ENCODE measurements around the gene ARHGEF1. TPM values are rescaled to one million over a fixed set of nuclear protein-coding genes. Genes with fewer than 3 reads are reported as not detected.

ARHGEF1 gene
- polyA plus RNA-seq, 3 donors, result 29.8 to 32.8 (median 30.4) TPM

DNA sequence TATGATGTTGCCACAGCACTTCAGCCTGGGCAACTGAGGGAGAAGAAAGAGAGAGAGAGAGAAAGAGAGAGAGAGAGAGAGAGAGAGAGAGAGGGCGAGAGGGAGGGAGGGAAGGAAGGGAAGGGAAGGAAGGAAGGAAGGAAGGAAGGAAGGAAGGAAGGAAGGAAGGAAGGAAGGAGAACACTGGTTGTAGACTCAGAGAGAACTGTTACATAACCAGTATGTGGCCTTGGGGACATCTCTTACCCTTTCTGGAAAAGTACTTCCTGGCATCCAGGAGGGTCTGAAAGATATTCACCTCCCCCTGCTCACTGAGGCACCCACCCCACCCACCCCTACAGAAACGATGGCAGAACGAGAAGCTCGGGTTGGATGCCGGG is 2.7 kb upstream of the ARHGEF1 start:
- DNase-seq (ENCODE audit: low read depth in 3 of 3, low spot score in 2 of 3), result no peak

DNA sequence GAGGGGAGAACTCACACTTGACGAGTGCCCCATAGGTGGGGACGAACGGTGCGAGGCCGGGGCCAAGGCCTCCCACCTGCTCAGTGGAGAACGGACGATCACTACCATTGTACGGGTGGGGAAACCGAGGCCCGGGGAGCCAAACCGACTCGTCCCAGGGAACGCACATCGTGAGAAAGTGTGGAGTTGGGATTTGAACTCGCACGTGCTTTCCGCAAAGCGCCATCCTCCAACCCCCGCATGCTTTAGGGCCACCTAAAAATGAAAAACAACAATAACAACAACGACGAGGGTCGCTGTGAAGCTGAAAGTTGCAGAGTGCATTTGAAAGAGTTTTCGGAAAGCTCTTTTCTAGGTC is 458 bp downstream of the ARHGEF1 start:
- no peak for DNase-seq (ENCODE audit: low read depth in 3 of 3, low spot score in 2 of 3)

DNA sequence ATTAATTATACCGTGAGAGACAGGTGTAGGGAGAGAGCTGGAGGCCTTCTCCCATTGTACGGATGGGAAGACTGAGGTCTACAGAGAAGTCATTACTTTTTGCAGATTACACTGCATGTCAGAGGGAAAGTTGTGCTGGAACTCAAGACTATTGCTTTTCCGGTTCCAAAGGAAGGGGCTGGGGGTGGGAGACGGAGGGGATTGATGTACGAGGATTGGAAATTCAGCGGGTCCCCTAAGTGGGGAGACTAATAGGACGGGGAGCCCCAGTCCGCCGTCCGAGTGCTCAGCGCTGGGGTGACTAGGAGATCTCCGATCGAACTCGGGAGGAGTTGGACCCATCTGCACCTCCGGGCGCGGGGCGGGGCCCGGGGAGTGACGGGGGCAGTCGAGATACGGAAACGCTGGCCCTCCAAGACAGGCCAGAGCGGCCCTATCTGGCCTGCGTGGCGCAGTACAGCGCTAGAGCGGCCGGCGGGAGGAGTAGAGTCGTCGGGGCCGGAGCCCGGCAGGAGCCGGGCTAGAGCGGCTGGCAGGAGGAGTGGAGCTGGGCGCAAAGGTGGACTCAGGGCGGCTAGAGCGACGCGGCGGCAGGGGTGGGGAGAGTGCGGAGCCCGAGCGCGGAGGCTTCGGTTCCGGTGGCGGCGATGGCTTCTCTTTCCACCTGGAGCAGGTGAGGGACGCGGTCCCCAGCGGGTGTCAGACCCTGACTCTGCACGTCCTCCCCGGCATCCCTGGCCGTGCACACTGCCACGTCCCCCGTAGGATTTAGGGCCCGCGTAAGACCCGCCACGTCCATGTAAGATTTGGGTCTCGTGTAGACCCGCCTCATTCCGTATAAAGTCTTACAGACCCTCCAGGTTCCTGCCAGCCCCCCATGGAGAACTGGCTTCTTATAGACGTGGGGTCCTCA is 1.1 kb downstream of the ARHGEF1 start:
- DNase-seq (ENCODE audit: low read depth in 3 of 3, low spot score in 2 of 3), result peak; percentile 74 to 86 (median 78)

DNA sequence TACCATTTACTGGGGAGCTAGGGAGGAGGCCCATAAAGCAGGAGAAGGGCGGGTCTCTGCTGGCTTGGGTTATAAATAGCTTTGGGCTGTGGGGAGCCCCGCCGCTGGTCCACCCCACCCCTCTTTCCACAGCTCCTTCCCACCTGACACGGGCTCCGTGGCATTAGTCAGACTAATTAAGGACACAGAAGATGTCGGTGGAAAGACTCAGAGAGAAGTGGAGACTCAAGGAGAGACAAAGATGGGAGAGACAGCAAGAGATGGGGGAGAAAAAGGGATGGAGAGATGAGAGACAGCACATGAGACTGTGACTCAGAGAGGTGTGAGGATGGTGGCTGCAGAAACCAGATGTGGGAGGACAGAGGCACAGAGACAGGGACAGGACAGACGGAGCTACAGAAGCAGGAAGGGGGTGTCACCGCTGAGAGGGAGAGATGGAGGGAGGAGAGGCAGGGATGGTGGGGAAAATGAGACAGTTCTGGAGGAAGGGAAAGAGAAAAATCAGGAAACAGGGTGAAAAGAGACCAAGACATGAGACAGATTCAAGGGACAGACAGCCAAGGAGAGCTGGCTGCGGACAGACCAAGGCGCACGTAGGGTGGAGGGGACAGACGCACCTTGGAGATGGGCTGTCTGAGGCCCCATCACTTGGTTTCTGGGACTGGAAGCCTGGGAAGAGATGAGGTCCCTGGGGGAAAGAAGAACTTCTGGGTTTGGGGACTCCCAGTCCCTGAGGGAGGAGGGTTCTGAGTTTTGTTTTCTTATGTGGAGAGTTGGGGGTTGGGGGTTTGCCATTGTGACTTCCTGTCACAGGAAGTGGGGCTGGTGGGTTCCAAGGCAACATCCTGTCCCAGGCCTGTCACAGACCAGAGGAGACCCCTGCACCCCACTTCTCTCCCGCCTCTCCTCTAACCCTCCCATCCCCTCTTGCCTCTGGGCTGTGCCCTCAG is 4.1 kb downstream of the ARHGEF1 start:
- no peak for DNase-seq (ENCODE audit: low read depth in 3 of 3, low spot score in 2 of 3)

DNA sequence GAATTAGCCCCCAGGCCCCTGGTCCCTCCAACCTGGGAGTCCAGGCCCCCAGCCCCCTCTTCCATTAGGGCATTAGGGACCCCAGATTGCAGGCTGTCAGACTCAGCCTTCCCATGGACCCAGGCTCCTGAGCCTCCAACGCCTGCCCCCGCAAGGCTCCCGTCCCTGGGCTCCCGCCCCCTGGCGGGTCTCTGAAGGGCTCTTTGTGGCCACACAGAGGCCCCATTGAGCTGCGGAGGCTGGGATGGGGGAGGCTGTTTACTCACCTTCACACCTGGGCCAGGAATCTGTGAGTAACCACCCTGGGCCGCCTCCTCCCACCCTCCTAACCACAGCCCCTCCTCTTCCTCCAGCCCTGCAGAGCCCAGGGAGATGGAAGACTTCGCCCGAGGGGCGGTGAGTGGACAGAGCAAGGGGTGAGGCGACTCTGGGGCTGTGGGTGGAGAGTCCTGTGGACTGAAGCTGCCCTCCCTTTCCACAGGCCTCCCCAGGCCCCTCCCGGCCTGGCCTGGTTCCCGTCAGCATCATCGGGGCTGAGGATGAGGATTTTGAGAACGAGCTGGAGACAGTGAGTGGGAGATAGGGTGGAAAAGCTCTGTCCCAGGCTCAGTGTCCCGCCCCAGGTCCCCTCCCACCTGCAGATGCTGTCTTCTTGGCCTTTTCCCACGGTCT is 4.9 kb downstream of the ARHGEF1 start:
- no peak for DNase-seq (ENCODE audit: low read depth in 3 of 3, low spot score in 2 of 3)

DNA sequence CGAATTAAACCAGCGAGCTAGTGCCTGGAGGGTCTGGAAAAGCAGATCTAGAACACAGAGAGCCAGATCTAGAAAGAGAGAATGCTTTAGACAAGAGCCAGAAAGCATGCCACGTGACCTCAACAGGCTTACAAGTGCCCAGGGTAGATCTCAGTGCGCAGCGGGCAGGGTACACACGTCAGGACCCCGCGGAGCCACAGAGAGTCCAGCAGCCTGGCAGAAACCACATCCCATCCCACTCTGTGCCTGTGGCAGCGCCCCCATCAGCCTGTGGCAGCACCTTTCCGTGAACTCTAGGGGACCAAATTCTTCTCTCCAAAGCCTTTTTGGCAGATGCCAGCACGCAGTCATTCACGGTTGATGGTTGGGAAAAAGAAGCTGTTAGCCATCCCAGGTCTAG is 5.9 kb downstream of the ARHGEF1 start:
- DNase-seq (ENCODE audit: low read depth in 3 of 3, low spot score in 2 of 3), result no peak

DNA sequence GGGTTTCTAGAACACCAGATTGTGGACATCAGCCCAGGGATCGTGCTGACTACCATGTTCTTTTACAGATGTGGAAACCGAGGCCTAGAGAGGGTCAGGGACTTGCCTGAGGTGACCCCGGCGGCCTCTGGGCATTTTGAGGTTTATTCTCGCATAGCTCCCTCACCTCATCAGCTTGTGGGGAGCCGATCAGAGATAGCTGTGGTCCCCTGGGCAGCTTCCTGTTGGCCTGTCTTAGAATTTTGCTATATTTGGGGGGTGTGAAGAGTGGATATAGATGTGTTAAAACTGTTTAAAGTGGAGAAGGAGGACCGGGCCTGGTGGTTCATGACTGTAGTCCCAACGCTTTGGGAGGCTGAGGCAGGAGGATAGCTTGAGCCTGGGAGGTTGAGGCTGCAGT is 6.9 kb downstream of the ARHGEF1 start:
- DNase-seq (ENCODE audit: low read depth in 3 of 3, low spot score in 2 of 3), result no peak

DNA sequence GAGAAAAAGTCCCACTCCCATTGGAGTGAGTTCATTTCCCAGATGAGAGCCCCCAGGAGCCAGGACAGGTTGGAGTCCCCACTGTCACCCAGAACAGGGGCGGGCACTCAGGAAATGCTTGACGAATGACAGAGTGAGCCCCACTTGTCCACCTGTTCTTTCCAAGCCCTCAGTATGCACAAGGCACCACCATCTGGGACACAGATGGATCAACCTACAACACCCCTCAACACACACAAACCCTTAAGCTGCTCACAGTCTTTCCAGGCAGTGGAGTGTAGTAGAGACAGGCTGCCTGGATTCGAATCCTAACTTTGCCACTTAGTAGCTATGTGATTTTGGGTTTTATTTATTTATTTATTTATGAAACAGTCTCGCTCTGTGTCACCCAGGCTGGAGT is 8.0 kb downstream of the ARHGEF1 start:
- DNase-seq (ENCODE audit: low read depth in 3 of 3, low spot score in 2 of 3), result no peak

DNA sequence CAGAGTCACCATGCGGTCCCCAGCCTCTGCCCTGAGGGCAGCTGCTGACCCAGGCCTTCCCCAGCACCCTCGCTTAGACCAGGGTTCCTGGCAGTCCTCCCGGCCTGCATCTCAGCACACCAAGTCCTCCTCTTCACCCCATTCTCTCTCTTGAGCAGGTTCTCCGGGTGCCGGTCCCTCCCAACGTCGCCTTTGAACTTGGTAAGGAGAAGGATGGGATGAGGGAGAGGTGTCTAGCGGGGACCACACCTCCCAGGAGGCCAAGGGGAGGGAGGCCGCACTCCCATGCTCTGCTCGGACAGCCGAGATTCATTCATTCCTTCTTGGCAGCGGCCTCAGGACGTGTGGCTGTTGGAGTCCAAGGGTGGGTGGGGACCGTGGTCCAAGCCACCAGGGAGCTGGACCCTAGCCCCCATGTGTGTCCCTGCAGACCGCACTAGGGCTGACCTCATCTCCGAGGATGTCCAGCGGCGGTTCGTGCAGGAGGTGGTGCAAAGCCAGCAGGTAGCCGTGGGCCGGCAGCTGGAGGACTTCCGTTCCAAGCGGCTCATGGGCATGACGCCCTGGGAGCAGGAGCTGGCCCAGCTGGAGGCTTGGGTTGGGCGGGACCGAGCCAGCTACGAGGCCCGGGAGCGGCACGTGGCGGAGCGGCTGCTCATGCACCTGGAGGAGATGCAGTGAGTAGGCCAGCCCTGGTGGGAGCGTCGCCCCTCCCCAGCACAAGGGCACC is 9.4 kb downstream of the ARHGEF1 start:
- no peak for DNase-seq (ENCODE audit: low read depth in 3 of 3, low spot score in 2 of 3)

DNA sequence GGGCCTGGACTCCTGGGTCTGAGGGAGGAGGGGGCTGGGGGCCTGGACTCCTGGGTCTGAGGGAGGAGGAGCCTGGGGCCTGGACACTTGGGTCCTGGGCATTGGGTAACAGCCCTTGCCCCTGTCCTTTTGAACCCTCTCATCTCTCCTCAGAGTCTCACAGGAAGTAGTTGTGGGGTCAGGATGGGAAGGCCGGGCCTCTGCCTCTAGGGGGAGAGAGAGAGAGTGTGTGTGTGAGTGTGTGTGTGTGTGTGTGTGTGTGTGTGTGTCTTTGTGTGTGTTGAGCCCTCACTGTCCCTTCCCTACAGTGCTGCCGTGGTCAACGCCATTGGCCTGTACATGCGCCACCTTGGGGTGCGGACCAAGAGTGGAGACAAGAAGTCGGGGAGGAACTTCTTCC is 10.9 kb downstream of the ARHGEF1 start:
- no peak for DNase-seq (ENCODE audit: low read depth in 3 of 3, low spot score in 2 of 3)

DNA sequence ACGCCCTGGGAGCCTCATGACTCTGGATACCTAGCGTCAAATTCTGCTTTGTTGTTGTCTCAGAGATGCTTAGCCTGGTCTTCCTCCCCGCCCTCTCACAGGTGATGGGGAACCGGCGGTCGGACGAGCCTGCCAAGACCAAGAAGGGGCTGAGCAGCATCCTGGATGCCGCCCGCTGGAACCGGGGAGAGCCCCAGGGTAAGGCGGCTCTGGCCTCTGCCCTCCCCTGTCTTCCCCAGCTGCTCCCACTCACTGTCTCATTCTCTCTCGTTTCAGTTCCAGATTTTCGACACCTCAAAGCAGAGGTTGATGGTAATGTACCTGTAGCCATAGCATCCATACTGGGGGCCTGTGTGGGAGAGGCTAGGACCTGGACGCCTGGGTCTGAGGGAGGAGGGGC is 11.4 kb downstream of the ARHGEF1 start:
- no peak for DNase-seq (ENCODE audit: low read depth in 3 of 3, low spot score in 2 of 3)

DNA sequence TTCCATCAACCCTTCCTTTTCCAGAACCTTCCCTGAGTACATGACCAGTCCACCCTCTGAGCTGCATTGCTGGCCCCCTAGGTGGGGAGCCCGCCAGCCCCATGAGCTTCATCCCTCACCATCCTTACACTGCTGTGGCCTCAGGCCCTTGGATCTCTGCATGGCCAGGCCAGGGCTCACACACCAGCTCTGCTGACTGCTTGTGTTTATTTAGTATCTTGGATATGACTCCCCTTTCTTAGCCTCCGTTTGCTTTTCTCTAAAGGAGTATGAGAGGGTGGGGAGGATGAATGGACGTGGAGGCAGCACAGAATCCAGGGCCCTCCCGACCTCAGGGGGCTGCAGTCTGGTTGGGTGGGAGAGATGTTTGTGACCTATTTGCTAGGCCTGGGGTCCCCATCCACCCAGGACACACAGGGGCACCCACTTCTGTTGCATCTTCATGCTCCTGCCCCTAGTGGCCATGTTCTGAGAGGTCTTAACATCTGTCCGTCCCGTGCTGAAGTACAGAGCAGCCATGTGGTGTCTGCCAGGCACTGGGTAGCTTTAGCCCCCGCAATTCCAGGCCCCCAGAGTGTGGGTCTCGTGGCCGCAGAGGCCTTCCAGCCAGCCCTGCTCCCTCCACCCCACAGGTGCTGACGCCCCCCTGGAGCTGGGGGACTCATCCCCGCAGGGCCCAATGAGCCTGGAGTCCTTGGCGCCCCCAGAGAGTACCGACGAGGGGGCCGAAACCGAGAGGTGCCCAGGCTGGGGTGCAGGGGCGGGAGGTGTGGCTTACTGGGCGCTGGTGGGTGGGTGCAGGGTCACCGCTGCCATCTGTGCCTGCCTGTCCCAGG is 13.0 kb downstream of the ARHGEF1 start:
- no peak for DNase-seq (ENCODE audit: low read depth in 3 of 3, low spot score in 2 of 3)

DNA sequence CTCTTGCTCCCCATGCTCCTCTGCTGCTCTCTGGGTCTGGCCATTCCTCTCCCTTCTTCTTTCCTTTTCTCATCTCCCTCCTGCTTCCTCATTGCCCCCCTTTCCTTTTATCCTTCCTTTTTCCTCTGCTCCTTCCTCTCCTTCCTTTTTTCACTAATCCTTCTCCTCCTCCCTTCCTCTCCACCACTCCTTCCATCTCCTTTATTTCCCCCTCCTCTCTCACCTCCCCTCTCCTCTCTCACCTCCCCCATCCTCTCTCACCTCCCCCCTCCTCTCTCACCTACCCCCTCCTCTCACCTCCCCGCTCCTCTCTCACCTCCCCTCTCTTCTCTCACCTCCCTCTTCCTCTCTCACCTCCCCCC is 13.6 kb downstream of the ARHGEF1 start:
- DNase-seq (ENCODE audit: low read depth in 3 of 3, low spot score in 2 of 3), result no peak

DNA sequence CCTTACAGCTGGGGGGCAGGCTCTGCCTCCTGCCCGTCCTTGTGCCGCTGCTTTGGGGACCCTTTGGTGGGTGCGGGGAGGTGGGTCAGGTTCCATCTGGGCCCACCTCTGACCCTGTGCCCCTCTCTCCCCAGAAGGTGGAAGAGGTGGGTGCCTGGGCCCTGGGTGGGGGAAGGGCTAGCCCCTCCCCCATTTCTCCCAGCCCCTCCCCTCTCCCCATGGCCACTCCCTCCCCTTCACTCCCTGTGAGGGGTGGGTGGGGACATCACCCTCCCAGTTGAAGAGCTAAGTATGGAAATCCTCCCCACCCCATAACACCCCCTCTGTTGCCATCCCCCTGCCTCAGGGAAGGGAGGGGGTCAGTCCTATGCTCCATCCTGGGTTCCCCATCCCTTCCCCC is 14.2 kb downstream of the ARHGEF1 start:
- DNase-seq (ENCODE audit: low read depth in 3 of 3, low spot score in 2 of 3), result no peak

DNA sequence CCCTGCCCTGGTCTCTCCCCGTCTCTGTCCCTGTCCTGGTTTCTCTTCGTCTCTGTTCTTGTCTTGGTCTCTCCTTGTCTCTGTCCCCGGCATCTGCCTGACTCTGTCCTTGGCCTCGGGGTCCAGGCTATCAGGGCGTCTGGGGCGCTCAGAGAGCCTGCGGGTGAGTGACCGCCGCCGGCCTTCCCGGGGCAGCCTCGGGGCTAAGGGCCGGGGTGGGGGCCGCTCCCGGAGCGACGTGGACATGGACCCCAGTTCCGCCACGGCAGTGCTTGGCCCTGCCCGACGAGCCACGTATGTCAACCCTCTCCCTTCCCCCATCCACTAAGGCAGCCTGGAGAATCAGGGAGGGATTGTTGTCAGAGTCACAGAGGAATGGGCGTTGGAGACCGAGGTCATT is 14.8 kb downstream of the ARHGEF1 start:
- DNase-seq (ENCODE audit: low read depth in 3 of 3, low spot score in 2 of 3), result no peak

DNA sequence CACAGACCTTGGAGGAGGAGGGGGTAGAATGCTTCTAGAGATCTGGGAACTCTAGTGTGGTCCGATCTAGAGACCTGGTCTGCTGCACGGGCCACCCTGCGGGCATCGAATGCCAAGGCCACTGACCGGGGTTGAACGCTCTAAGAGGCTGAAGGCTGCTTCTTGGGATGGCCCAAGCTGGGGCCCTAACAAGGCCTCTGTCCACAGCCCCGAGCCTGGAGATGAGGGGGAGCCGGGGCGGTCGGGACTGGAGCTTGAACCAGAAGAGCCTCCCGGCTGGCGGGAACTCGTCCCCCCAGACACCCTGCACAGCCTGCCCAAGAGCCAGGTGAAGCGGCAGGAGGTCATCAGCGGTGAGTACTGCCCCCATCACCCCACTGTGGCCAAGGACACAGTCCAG is 15.3 kb downstream of the ARHGEF1 start:
- DNase-seq (ENCODE audit: low read depth in 3 of 3, low spot score in 2 of 3), result no peak

DNA sequence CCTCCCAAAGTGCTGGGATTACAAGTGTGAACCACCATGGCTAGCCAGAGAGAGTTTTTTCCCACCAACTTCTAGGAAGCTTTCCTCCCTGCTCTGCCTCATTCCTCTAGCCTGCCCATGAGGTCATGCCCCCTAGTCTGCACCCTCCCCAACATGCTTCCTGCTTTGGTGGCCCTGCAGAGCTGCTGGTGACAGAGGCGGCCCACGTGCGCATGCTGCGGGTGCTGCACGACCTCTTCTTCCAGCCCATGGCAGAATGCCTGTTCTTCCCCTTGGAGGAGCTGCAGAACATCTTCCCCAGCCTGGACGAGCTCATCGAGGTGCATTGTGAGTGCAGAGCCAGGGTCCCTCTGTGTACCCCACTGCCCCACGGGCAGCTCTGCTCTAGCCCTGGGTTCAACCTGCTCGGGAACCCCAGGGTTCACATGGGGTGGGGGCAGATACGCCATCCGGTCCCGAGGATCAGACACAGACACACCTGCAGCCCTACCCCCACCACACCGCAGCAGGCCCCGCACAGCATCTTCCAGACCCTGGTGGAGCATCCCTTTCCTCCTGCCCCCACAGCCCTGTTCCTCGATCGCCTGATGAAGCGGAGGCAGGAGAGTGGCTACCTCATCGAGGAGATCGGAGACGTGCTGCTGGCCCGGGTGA is 18.9 kb downstream of the ARHGEF1 start:
- no peak for DNase-seq (ENCODE audit: low read depth in 3 of 3, low spot score in 2 of 3)

DNA sequence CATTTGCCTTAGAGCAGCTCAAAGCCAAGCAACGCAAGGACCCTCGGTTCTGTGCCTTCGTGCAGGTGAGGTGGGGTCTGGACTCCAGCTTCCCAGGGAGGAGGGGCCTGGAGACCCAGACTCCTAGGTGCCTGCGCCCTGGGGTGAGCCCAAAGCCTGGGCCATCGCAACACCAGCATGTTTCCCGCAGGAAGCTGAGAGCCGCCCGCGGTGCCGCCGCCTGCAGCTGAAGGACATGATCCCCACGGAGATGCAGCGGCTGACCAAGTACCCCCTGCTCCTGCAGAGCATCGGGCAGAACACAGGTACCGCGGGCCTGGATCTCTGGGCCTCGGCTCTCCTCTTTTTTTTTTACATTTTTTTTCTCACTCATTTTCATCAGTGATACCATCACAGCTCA is 19.6 kb downstream of the ARHGEF1 start:
- no peak for DNase-seq (ENCODE audit: low read depth in 3 of 3, low spot score in 2 of 3)

Data from right renal cortex interstitium (tissue), 3 donors.